Measurements from ENCODE around the gene STK24.

Gene STK24

GRCh38 chr13:98460516-98460915 lies 116.4 kb downstream of the STK24 start:
- no peak overlapping the region for H3K4me3 ChIP-seq (ENCODE audit: control insufficient read depth, low read depth, low read length)
- DNase-seq (ENCODE audit: low read depth) = no peak
- TF ChIP-seq CTCF (IDR thresholded peaks at IDR 0.05; ENCODE audit: control insufficient read depth, insufficient read depth, low read depth, low read length, missing control alignments) = no peak

- TF ChIP-seq CTCF (IDR thresholded peaks at IDR 0.05; ENCODE audit: control insufficient read depth, insufficient read depth, low read depth, low read length, missing control alignments) = no peak
- DNase-seq (ENCODE audit: low read depth) = no peak
These were observed 117.1 kb downstream of the STK24 start for GRCh38 chr13:98459721-98460370.

GRCh38 chr13:98459171-98459681 lies 117.7 kb downstream of the STK24 start:
- TF ChIP-seq CTCF (IDR thresholded peaks at IDR 0.05; ENCODE audit: control insufficient read depth, insufficient read depth, low read depth, low read length, missing control alignments) = no peak
- no peak overlapping the region for H3K4me3 ChIP-seq (ENCODE audit: control insufficient read depth, low read depth, low read length)
- DNase-seq (ENCODE audit: low read depth) = no peak

More at GRCh38 chr13:98459721-98460370, 117.1 kb downstream of the STK24 start:
- H3K4me3 ChIP-seq (ENCODE audit: control insufficient read depth, low read depth, low read length) = no peak overlapping the region

- no peak for DNase-seq (ENCODE audit: low read depth)
These were observed 118.5 kb downstream of the STK24 start for GRCh38 chr13:98458431-98458830.

GRCh38 chr13:98457053-98457452 lies 119.9 kb downstream of the STK24 start:
- DNase-seq (ENCODE audit: low read depth) = no peak
- no peak for TF ChIP-seq CTCF (IDR thresholded peaks at IDR 0.05; ENCODE audit: control insufficient read depth, insufficient read depth, low read depth, low read length, missing control alignments)
- H3K4me3 ChIP-seq (ENCODE audit: control insufficient read depth, low read depth, low read length) = no peak overlapping the region

More at GRCh38 chr13:98458431-98458830, 118.5 kb downstream of the STK24 start:
- H3K4me3 ChIP-seq (ENCODE audit: control insufficient read depth, low read depth, low read length) = no peak overlapping the region
- TF ChIP-seq CTCF (IDR thresholded peaks at IDR 0.05; ENCODE audit: control insufficient read depth, insufficient read depth, low read depth, low read length, missing control alignments) = no peak

GRCh38 chr13:98456413-98456845 lies 120.5 kb downstream of the STK24 start:
- DNase-seq (ENCODE audit: low read depth) = no peak
- no peak for TF ChIP-seq CTCF (IDR thresholded peaks at IDR 0.05; ENCODE audit: control insufficient read depth, insufficient read depth, low read depth, low read length, missing control alignments)
- H3K4me3 ChIP-seq (ENCODE audit: control insufficient read depth, low read depth, low read length) = no peak overlapping the region
